ENCODE data around the gene GTF2I.
"Not testable (repeated sequence)": the region's sequence is repeated elsewhere in the genome, so short reads cannot be mapped to it uniquely, and the experiment has no call there.

Gene GTF2I

GRCh38 chr7:74657692-74658177 lies at the start of gene GTF2I:
Gene GTF2I (plus strand): TSS chr7:74657718. CDS start chr7:74689129, 31,411 bp downstream.
- no peak for DNase-seq

- no peak for DNase-seq
Observed at GRCh38 chr7:74612015-74612829, 45.3 kb upstream of the GTF2I start.

- DNase-seq: no peak
Observed at GRCh38 chr7:74615933-74616780, 41.4 kb upstream of the GTF2I start.

- no peak for DNase-seq
Observed at GRCh38 chr7:74617180-74617744, 40.3 kb upstream of the GTF2I start.

GRCh38 chr7:74619235-74619860 lies 38.2 kb upstream of the GTF2I start:
- no peak for DNase-seq

- no peak for DNase-seq
Observed at GRCh38 chr7:74622228-74622749, 35.2 kb upstream of the GTF2I start.

- DNase-seq: no peak
Observed at GRCh38 chr7:74623135-74623534, 34.4 kb upstream of the GTF2I start.

GRCh38 chr7:74625446-74625845 lies 32.1 kb upstream of the GTF2I start:
- no peak for DNase-seq

- no peak for DNase-seq
Observed at GRCh38 chr7:74627661-74628411, 29.7 kb upstream of the GTF2I start.

GRCh38 chr7:74632505-74632904 lies 25.0 kb upstream of the GTF2I start:
- no peak for DNase-seq

GRCh38 chr7:74633451-74633921 lies 24.0 kb upstream of the GTF2I start:
- no peak for DNase-seq

- DNase-seq: no peak
Observed at GRCh38 chr7:74637745-74638144, 19.8 kb upstream of the GTF2I start.

GRCh38 chr7:74650055-74650454 lies 7.5 kb upstream of the GTF2I start:
- peak; percentile 77 for DNase-seq

- not testable (repeated sequence) for DNase-seq
Observed at GRCh38 chr7:74650493-74651132, 6.9 kb upstream of the GTF2I start.

GRCh38 chr7:74651133-74651504 lies 6.4 kb upstream of the GTF2I start:
- not testable (repeated sequence) for DNase-seq

- DNase-seq: no peak
Observed at GRCh38 chr7:74653686-74654181, 3.8 kb upstream of the GTF2I start.

GRCh38 chr7:74654811-74655210 lies 2.7 kb upstream of the GTF2I start:
- DNase-seq: no peak

GRCh38 chr7:74655324-74655723 lies 2.2 kb upstream of the GTF2I start:
- no peak for DNase-seq

GRCh38 chr7:74655768-74656440 lies 1.6 kb upstream of the GTF2I start:
- no peak for DNase-seq

GRCh38 chr7:74656441-74656836 lies 1.1 kb upstream of the GTF2I start:
- peak; percentile 32 for DNase-seq

Measured in CD4-positive, alpha-beta T cell treated with Interleukin-15 for 1 hour (primary cell).